ENCODE measurements around the gene MRGPRX3. TPM values are rescaled to one million over a fixed set of nuclear protein-coding genes. Genes with fewer than 3 reads are reported as not detected.
A peak's percentile ranks its signal among the peaks of the same experiment; 100 is the strongest.

MRGPRX3 gene
- not detected in 3 replicates for total RNA-seq
- long read RNA-seq, result 0 reads

GRCh38 chr11:18132341-18132740, at the start of gene MRGPRX3:
MRGPRX3 (plus strand) TSS chr11:18132571; CDS start chr11:18137203, 4,632 bp downstream.
- TF ChIP-seq CTCF (IDR thresholded peaks at IDR 0.05), result no peak
- peaks cover 56% of the 10 kb centered on the region for H3K27me3 Mint-ChIP-seq (ENCODE audit: low read depth)
- no peak within 1 kb of the TSS for H3K27ac Mint-ChIP-seq (ENCODE audit: unreplicated experiment)
- H3K36me3 Mint-ChIP-seq (ENCODE audit: low read depth), result peaks cover 2% of the 10 kb centered on the region
- no peak within 1 kb of the TSS for H3K4me3 Mint-ChIP-seq (ENCODE audit: unreplicated experiment)
- DNase-seq (ENCODE audit: low spot score), result no peak
- H3K9me3 Mint-ChIP-seq (ENCODE audit: low read depth), result peaks cover 7% of the 10 kb centered on the region
- no peaks in the 10 kb centered on the region for H3K4me1 Mint-ChIP-seq (ENCODE audit: low read depth)

DNA sequence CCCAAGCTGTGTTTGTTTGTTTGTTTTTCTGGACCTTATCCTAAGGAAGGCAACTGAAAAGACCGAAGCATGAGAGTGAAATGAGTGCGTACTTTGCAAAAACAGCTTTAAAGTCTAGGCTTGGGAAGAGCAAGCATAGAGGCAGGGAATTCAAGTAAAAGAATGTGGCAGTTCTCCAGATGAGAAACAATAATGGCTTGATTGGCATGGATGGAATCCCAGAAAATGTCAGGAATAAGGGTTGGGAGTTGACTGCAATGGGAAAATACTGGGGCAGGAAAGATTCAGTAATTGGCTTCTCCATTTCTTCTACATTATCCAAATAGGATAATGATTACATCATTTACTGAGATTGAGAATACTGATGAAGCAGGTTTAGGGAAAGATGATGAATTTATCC, 44.0 kb upstream of the MRGPRX3 start:
- no peak for DNase-seq (ENCODE audit: low spot score)
- peak overlapping the region; percentile 25 for H3K27ac Mint-ChIP-seq (ENCODE audit: unreplicated experiment)
- H3K9me3 Mint-ChIP-seq (ENCODE audit: low read depth), result no peaks in the 10 kb centered on the region
- H3K27me3 Mint-ChIP-seq (ENCODE audit: low read depth), result no peaks in the 10 kb centered on the region
- no peak overlapping the region for H3K4me3 Mint-ChIP-seq (ENCODE audit: unreplicated experiment)
- H3K4me1 Mint-ChIP-seq (ENCODE audit: low read depth), result peaks cover 31% of the 10 kb centered on the region
- TF ChIP-seq CTCF (IDR thresholded peaks at IDR 0.05), result no peak
- peaks cover 31% of the 10 kb centered on the region for H3K36me3 Mint-ChIP-seq (ENCODE audit: low read depth)

GRCh38 chr11:18088966-18089365, 43.4 kb upstream of the MRGPRX3 start:
- Mint-ChIP-seq H3K4me3 (ENCODE audit: unreplicated experiment) (no peak overlapping the region), H3K4me1 (ENCODE audit: low read depth) (peaks cover 28% of the 10 kb centered on the region), H3K27ac (ENCODE audit: unreplicated experiment) (peak overlapping the region; percentile 62), H3K36me3 (ENCODE audit: low read depth) (peaks cover 35% of the 10 kb centered on the region), H3K9me3 (ENCODE audit: low read depth) (no peaks in the 10 kb centered on the region), H3K27me3 (ENCODE audit: low read depth) (no peaks in the 10 kb centered on the region)
- no peak for TF ChIP-seq CTCF (IDR thresholded peaks at IDR 0.05)
- no peak for DNase-seq (ENCODE audit: low spot score)

- no peaks in the 10 kb centered on the region for H3K27me3 Mint-ChIP-seq (ENCODE audit: low read depth)
These were observed 40.6 kb upstream of the MRGPRX3 start for GRCh38 chr11:18091731-18092130.

GRCh38 chr11:18093959-18094358, 38.4 kb upstream of the MRGPRX3 start:
- Mint-ChIP-seq H3K36me3 (ENCODE audit: low read depth) (peaks cover 31% of the 10 kb centered on the region), H3K27ac (ENCODE audit: unreplicated experiment) (no peak overlapping the region), H3K4me1 (ENCODE audit: low read depth) (peaks cover 4% of the 10 kb centered on the region), H3K4me3 (ENCODE audit: unreplicated experiment) (no peak overlapping the region), H3K9me3 (ENCODE audit: low read depth) (no peaks in the 10 kb centered on the region), H3K27me3 (ENCODE audit: low read depth) (no peaks in the 10 kb centered on the region)
- TF ChIP-seq CTCF (IDR thresholded peaks at IDR 0.05), result no peak
- DNase-seq (ENCODE audit: low spot score), result no peak

More at GRCh38 chr11:18091731-18092130, 40.6 kb upstream of the MRGPRX3 start:
- DNase-seq (ENCODE audit: low spot score), result no peak
- Mint-ChIP-seq H3K4me1 (ENCODE audit: low read depth) (peaks cover 20% of the 10 kb centered on the region), H3K36me3 (ENCODE audit: low read depth) (peaks cover 40% of the 10 kb centered on the region), H3K27ac (ENCODE audit: unreplicated experiment) (no peak overlapping the region), H3K9me3 (ENCODE audit: low read depth) (no peaks in the 10 kb centered on the region), H3K4me3 (ENCODE audit: unreplicated experiment) (no peak overlapping the region)
- no peak for TF ChIP-seq CTCF (IDR thresholded peaks at IDR 0.05)
